MM.1S (cell line): Measurements from ENCODE around the gene ZNF107.

Experiments
- CTCF ChIP-seq: fragments of 300-600 bp; sonication (generic); IDR thresholded peaks from 2 replicates; pipeline ENCODE4 v1.5.1; 2016; ENCODE audit warnings: antibody characterized with exemption, low read length, mixed read lengths
- EZH2 ChIP-seq: fragments of 300-600 bp; sonication (generic); optimal IDR thresholded peaks from 2 replicates; pipeline ENCODE3; 2017; ENCODE audit warnings: low read depth, mild to moderate bottlenecking, antibody characterized with exemption, low read length, mixed read lengths
- EZH2phosphoT487 ChIP-seq: fragments of 300-600 bp; sonication (generic); IDR thresholded peaks from 2 replicates; pipeline ENCODE4 v1.6.1; 2018; ENCODE audit warnings: antibody characterized with exemption, low read length

DNA sequence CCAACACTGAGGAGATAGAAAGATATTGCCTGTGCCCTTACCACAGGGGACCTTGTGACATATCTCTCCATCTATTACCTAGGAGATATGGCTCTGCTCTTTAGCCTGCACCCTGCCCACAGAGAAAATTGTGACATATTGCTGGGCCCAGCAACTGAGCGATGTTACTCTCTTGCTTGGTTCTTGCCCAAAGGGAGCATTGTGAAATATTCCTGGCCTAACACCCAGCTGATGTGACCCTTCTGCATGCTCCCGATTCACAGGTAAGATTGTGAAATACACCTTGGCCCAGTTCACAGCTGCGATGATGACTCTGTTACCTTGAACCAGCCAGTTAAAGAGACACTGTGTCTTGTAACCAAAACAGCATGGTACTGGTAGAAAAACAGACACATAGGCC, 37.2 kb upstream of the ZNF107 start:
- no peak for TF ChIP-seq CTCF
- no peak for TF ChIP-seq EZH2
- TF ChIP-seq EZH2phosphoT487, result no peak
